ENCODE results near the gene TSKU.
"Not testable (repeated sequence)": the region's sequence is repeated elsewhere in the genome, so short reads cannot be mapped to it uniquely, and the experiment has no call there.

The TSKU gene, protein sequence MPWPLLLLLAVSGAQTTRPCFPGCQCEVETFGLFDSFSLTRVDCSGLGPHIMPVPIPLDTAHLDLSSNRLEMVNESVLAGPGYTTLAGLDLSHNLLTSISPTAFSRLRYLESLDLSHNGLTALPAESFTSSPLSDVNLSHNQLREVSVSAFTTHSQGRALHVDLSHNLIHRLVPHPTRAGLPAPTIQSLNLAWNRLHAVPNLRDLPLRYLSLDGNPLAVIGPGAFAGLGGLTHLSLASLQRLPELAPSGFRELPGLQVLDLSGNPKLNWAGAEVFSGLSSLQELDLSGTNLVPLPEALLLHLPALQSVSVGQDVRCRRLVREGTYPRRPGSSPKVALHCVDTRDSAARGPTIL

DNA sequence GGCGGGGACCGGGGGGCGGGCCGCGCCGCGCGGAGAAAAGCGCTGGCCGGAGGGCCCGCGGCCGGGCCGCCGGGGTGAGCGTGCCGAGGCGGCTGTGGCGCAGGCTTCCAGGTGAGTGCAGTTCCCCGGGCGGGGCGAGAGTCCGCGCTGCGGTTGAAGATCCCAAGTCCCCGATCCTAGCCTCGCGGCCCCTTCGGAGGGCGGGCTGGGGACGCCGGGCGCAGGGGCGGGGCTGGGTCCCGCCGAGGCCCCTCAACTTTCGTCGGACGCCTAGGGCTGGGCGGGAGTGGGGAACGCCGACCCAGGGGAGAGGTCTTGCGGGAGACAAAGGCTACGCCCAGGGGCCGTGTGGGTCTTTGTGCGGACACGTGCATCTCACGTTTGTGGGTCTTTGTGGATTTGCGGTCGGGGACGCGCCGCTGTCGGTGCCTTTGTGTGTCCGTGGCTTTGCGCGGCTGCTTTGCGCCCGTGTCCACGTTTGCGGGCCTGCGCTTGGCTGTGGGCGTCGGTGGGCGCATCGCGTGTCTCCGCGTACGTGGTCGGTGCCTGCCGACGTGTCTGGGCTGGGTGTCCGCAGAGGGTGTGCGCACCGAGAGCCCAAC is at the start of gene TSKU:
Gene TSKU (plus strand): TSS at position 63 of the 602 bp plus-strand sequence. CDS start 12,261 bp downstream, outside the sequence.
- no peaks in the 10 kb centered on the region for H3K36me3 ChIP-seq (ENCODE audit: control insufficient read depth, insufficient read depth, low read length)
- peaks cover 3% of the 10 kb centered on the region for H3K27me3 ChIP-seq (replicated peaks; ENCODE audit: control insufficient read depth, insufficient read depth, low read length)
- TF ChIP-seq, protein P1, sequence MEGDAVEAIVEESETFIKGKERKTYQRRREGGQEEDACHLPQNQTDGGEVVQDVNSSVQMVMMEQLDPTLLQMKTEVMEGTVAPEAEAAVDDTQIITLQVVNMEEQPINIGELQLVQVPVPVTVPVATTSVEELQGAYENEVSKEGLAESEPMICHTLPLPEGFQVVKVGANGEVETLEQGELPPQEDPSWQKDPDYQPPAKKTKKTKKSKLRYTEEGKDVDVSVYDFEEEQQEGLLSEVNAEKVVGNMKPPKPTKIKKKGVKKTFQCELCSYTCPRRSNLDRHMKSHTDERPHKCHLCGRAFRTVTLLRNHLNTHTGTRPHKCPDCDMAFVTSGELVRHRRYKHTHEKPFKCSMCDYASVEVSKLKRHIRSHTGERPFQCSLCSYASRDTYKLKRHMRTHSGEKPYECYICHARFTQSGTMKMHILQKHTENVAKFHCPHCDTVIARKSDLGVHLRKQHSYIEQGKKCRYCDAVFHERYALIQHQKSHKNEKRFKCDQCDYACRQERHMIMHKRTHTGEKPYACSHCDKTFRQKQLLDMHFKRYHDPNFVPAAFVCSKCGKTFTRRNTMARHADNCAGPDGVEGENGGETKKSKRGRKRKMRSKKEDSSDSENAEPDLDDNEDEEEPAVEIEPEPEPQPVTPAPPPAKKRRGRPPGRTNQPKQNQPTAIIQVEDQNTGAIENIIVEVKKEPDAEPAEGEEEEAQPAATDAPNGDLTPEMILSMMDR (IDR thresholded peaks at IDR 0.05; ENCODE audit: insufficient read depth, low read length, poor library complexity, severe bottlenecking): no peak
- DNase-seq (ENCODE audit: extremely low read depth, insufficient read length): no peak
- peak within 1 kb of the TSS; percentile 51 for H3K4me3 ChIP-seq (replicated peaks; ENCODE audit: low read depth, low read length)

DNA sequence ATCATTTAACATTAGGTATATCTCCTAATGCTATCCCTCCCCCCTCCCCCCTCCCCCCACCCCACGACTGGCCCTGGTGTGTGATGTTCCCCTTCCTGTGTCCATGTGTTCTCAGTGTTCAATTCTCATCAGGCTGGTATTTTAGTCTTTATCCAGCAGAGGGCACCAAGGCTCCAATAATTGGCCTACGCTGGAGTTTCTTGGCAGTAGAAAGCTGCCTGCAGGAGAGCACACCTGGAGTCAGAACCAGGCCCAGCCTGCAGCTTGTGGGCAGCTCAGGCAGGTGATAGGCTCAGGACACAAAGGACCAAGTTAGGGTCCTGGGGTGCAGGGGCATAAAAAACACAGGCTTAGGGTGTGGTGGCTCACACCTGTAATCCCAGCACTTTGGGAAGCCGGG is 49.2 kb upstream of the TSKU start:
- H3K27me3 ChIP-seq (replicated peaks; ENCODE audit: control insufficient read depth, insufficient read depth, low read length); H3K4me3 ChIP-seq (replicated peaks; ENCODE audit: low read depth, low read length); H3K36me3 ChIP-seq (ENCODE audit: control insufficient read depth, insufficient read depth, low read length): not testable (repeated sequence)
- TF ChIP-seq, protein P1 (IDR thresholded peaks at IDR 0.05; ENCODE audit: insufficient read depth, low read length, poor library complexity, severe bottlenecking): peak; percentile 61
- DNase-seq (ENCODE audit: extremely low read depth, insufficient read length): peak; percentile 27

DNA sequence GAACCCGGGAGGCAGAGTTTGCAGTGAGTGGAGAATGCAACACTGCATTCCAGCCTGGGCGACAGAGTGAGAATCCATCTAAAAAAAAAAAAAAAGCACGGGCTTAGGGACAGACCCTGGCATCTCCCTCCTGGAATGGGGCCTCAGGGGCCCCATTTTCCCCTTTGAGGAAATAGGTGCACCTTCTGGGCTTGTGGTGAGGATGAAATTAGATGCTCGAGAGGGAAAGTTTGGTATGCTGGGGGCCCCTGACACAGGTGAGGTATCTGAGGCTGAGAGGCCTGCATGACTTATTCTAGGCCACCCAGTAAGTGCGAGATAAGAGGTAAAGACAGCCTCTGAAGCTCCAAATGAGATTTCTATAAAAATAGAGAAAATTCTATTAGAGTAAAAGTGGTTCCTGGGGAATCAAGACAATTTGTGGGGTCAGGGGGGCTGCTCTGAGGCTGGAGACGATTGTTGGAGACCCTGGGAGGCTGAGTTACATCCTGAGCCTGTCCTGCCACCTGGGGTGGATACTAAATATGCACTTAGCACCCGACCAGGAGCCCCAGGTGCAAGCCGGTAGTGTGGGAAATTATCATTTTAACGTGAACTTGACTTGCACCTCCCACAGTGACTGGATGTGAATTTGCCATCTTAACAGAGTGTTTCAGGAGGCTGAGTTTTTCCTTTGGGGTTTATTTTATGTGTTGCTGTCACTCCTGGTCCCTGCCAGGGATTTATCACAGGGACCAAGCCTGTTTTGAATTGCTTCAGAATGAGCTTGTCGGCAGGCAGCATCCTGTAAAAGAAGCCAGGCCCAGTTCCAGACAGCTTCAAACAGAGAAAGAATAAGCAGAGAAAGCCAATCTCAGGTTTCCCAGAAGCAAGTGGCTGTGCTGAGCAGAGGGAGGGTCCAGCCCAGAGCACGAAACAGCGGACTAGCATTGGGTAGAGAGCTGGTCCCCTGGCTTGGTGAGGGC is 48.4 kb upstream of the TSKU start:
- no peak overlapping the region for H3K4me3 ChIP-seq (replicated peaks; ENCODE audit: low read depth, low read length)
- peaks cover 1% of the 10 kb centered on the region; the same call in 1 of the 2 replicates for H3K27me3 ChIP-seq (replicated peaks; ENCODE audit: control insufficient read depth, insufficient read depth, low read length)
- TF ChIP-seq, protein P1 (IDR thresholded peaks at IDR 0.05; ENCODE audit: insufficient read depth, low read length, poor library complexity, severe bottlenecking): no peak
- no peak for DNase-seq (ENCODE audit: extremely low read depth, insufficient read length)
- H3K36me3 ChIP-seq (ENCODE audit: control insufficient read depth, insufficient read depth, low read length): no peaks in the 10 kb centered on the region

DNA sequence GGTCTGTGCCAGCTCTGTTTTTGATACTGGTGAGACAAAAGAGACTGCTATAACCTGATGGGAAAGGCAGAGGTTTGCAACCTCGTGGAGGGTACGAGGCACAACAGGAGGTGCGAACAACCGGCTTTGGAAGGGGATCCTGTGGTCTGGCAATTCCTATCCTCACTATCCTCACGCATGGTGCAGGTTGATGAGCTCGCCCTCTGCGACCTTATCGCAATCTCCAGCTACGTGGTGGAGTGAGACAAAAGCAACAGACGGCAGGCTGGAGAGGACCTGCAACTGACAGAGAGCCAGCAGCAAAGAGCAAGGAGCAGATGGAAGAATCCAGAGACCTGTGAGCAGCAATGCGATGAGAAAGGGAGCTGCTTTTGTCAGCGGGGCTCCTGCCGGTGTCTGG is 47.3 kb upstream of the TSKU start:
- H3K27me3 ChIP-seq (replicated peaks; ENCODE audit: control insufficient read depth, insufficient read depth, low read length): peaks cover 1% of the 10 kb centered on the region; the same call in 1 of the 2 replicates
- no peaks in the 10 kb centered on the region for H3K36me3 ChIP-seq (ENCODE audit: control insufficient read depth, insufficient read depth, low read length)
- no peak for DNase-seq (ENCODE audit: extremely low read depth, insufficient read length)
- TF ChIP-seq, protein P1 (IDR thresholded peaks at IDR 0.05; ENCODE audit: insufficient read depth, low read length, poor library complexity, severe bottlenecking): no peak
- no peak overlapping the region for H3K4me3 ChIP-seq (replicated peaks; ENCODE audit: low read depth, low read length)

DNA sequence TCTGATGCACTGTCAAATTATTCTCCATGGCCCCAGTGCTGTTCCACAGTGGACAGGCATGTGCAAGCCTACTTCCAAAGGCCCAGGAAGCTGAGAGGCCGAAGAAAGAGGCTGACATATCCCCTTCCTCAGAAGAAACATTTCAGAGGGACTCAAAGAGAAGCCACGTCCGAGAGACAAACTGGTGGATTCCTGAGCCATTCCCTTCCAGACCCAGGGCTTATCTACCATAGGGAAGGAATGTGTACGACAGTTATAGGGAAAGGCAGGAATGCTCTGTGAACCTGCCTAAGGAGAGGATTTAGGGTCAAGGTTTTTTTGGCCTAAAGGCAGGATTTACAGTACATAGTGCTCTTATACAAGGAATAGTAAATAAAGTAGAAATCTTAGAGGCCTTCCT is 46.9 kb upstream of the TSKU start:
- no peaks in the 10 kb centered on the region for H3K36me3 ChIP-seq (ENCODE audit: control insufficient read depth, insufficient read depth, low read length)
- no peak overlapping the region for H3K4me3 ChIP-seq (replicated peaks; ENCODE audit: low read depth, low read length)
- no peak for DNase-seq (ENCODE audit: extremely low read depth, insufficient read length)
- TF ChIP-seq, protein P1 (IDR thresholded peaks at IDR 0.05; ENCODE audit: insufficient read depth, low read length, poor library complexity, severe bottlenecking): no peak
- peaks cover 1% of the 10 kb centered on the region; the same call in 1 of the 2 replicates for H3K27me3 ChIP-seq (replicated peaks; ENCODE audit: control insufficient read depth, insufficient read depth, low read length)
